Transverse colon (tissue), 3 donors: ENCODE measurements around the gene NR3C2.

Experiments used
- POLR2A ChIP-seq: fragments of 450-650 bp; IDR thresholded peaks from one replicate; pipeline ENCODE4 v1.6.1; 2016; ENCODE audit warnings: antibody characterized with exemption, mild to moderate bottlenecking, moderate library complexity
- TF ChIP-seq, protein P1 (sequence below), 5 experiments: fragments of 200-600 bp in 3 of 5; fragments of 450-650 bp in 2 of 5; sonication (generic) in 3 of 5; IDR thresholded peaks; 1 replicate in 2 of 5; 2 replicates in 3 of 5; pipeline ENCODE4 v1.5.1; 2016 to 2017; ENCODE audit warnings: antibody characterized with exemption in 5 of 5, inconsistent platforms in 3 of 5, mild to moderate bottlenecking in 2 of 5, moderate library complexity in 1 of 5

DNA sequence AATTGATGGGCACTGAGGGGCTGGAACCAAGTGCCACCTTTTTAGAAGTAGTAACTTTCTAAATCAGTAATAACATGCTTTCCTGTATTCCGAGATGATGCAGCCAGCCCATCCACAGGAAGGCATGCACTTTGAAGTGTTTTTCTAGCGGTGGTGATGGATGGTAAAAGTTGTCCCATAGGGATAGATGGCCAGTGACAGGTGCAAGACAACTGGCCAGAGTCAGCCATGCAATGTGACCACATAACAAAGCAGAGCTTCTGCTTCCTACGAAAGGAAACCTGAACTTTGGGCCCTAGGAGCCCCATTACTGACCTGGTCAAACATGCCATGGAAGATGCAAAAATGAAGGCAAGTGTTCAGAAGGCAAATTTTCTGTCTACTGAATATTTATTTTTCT lies 72.3 kb downstream of the NR3C2 start:
- TF ChIP-seq, protein P1, sequence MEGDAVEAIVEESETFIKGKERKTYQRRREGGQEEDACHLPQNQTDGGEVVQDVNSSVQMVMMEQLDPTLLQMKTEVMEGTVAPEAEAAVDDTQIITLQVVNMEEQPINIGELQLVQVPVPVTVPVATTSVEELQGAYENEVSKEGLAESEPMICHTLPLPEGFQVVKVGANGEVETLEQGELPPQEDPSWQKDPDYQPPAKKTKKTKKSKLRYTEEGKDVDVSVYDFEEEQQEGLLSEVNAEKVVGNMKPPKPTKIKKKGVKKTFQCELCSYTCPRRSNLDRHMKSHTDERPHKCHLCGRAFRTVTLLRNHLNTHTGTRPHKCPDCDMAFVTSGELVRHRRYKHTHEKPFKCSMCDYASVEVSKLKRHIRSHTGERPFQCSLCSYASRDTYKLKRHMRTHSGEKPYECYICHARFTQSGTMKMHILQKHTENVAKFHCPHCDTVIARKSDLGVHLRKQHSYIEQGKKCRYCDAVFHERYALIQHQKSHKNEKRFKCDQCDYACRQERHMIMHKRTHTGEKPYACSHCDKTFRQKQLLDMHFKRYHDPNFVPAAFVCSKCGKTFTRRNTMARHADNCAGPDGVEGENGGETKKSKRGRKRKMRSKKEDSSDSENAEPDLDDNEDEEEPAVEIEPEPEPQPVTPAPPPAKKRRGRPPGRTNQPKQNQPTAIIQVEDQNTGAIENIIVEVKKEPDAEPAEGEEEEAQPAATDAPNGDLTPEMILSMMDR (IDR thresholded peaks at IDR 0.05): no peak
- TF ChIP-seq POLR2A: no peak
